Activated naive CD4-positive, alpha-beta T cell treated with anti-CD3 and anti-CD28 coated beads, Interleukin-2, amount 10 ng/mL, durations not matched to agents 7 days and 5 days (primary cell): ENCODE measurements around the gene OLAH.

Source experiments
- CTCF ChIA-PET: fragments of 350-600 bp; sonication (Branson Sonifier 250); formaldehyde crosslinking; loops from one replicate; lab custom pipeline; 2021; ENCODE audit warnings: antibody characterized with exemption; lab: Charles Lee
- DNase-seq: peaks from one replicate; pipeline ENCODE4 v3.0.0-alpha.2; 2020
- H3K27ac Mint-ChIP-seq: one replicate; pipeline ENCODE4 v1.8.0; 2021; ENCODE audit warnings: mild to moderate bottlenecking, moderate library complexity, mixed read lengths
- H3K27me3 Mint-ChIP-seq: one replicate; pipeline ENCODE4 v1.8.0; 2021; ENCODE audit warnings: mild to moderate bottlenecking, mixed read lengths
- H3K36me3 Mint-ChIP-seq: one replicate; pipeline ENCODE4 v1.8.0; 2021; ENCODE audit warnings: mixed read lengths
- H3K4me1 Mint-ChIP-seq: one replicate; pipeline ENCODE4 v1.8.0; 2021; ENCODE audit warnings: mixed read lengths
- H3K4me3 Mint-ChIP-seq: one replicate; pipeline ENCODE4 v1.8.0; 2021; ENCODE audit warnings: mild to moderate bottlenecking, moderate library complexity, mixed read lengths
- H3K9me3 Mint-ChIP-seq: one replicate; pipeline ENCODE4 v1.8.0; 2021; ENCODE audit warnings: mixed read lengths

Gene OLAH

GRCh38 chr10:15049533-15049932 is 5.8 kb downstream of the OLAH start:
- Mint-ChIP-seq H3K4me1 (peaks cover 19% of the 10 kb centered on the region), H3K4me3 (no peak overlapping the region), H3K27ac (no peak overlapping the region), H3K27me3 (peaks cover 5% of the 10 kb centered on the region), H3K9me3 (no peaks in the 10 kb centered on the region), H3K36me3 (peaks cover 6% of the 10 kb centered on the region)
- no peak for DNase-seq
- CTCF ChIA-PET: no interaction called here

- peaks cover 2% of the 10 kb centered on the region for H3K4me1 Mint-ChIP-seq
- CTCF ChIA-PET: no interaction called here
- H3K27me3 Mint-ChIP-seq: peaks cover 13% of the 10 kb centered on the region
- no peak overlapping the region for H3K27ac Mint-ChIP-seq
- peaks cover 1% of the 10 kb centered on the region for H3K36me3 Mint-ChIP-seq
- H3K9me3 Mint-ChIP-seq: no peaks in the 10 kb centered on the region
- H3K4me3 Mint-ChIP-seq: no peak overlapping the region
- DNase-seq: no peak
These were observed 8.4 kb downstream of the OLAH start for GRCh38 chr10:15052121-15052520.

- no peak overlapping the region for H3K27ac Mint-ChIP-seq
- DNase-seq: no peak
- no peak overlapping the region for H3K4me3 Mint-ChIP-seq
- no peaks in the 10 kb centered on the region for H3K4me1 Mint-ChIP-seq
- H3K27me3 Mint-ChIP-seq: peaks cover 16% of the 10 kb centered on the region
- H3K9me3 Mint-ChIP-seq: no peaks in the 10 kb centered on the region
- H3K36me3 Mint-ChIP-seq: peaks cover 1% of the 10 kb centered on the region
- CTCF ChIA-PET: no interaction called here
These were observed 9.3 kb downstream of the OLAH start for GRCh38 chr10:15053061-15053460.

- peaks cover 7% of the 10 kb centered on the region for H3K36me3 Mint-ChIP-seq
- no peaks in the 10 kb centered on the region for H3K4me1 Mint-ChIP-seq
- no peak overlapping the region for H3K4me3 Mint-ChIP-seq
- CTCF ChIA-PET: no interaction called here
- no peak for DNase-seq
- H3K27ac Mint-ChIP-seq: no peak overlapping the region
- peaks cover 8% of the 10 kb centered on the region for H3K9me3 Mint-ChIP-seq
- peaks cover 11% of the 10 kb centered on the region for H3K27me3 Mint-ChIP-seq
These were observed 14.9 kb downstream of the OLAH start for GRCh38 chr10:15058689-15059088.

- CTCF ChIA-PET: no interaction called here
- DNase-seq: no peak
- peaks cover 8% of the 10 kb centered on the region for H3K9me3 Mint-ChIP-seq
- peaks cover 8% of the 10 kb centered on the region for H3K27me3 Mint-ChIP-seq
- H3K36me3 Mint-ChIP-seq: peaks cover 7% of the 10 kb centered on the region
- H3K4me1 Mint-ChIP-seq: no peaks in the 10 kb centered on the region
- no peak overlapping the region for H3K4me3 Mint-ChIP-seq
- H3K27ac Mint-ChIP-seq: no peak overlapping the region
These were observed 16.2 kb downstream of the OLAH start for GRCh38 chr10:15059914-15060313.

- no peak overlapping the region for H3K4me3 Mint-ChIP-seq
- H3K27me3 Mint-ChIP-seq: peaks cover 8% of the 10 kb centered on the region
- H3K27ac Mint-ChIP-seq: no peak overlapping the region
- H3K9me3 Mint-ChIP-seq: peaks cover 10% of the 10 kb centered on the region
- peaks cover 3% of the 10 kb centered on the region for H3K4me1 Mint-ChIP-seq
- peaks cover 7% of the 10 kb centered on the region for H3K36me3 Mint-ChIP-seq
- no peak for DNase-seq
- CTCF ChIA-PET: no interaction called here
These were observed 16.9 kb downstream of the OLAH start for GRCh38 chr10:15060638-15061037.

- H3K9me3 Mint-ChIP-seq: peaks cover 2% of the 10 kb centered on the region
- CTCF ChIA-PET: interaction anchor here (1.6 kb wide), 1 partner anchor 100 kb away, joined by 3 read pairs; no protein-coding TSS in a partner anchor
- H3K27me3 Mint-ChIP-seq: peaks cover 6% of the 10 kb centered on the region
- no peaks in the 10 kb centered on the region for H3K36me3 Mint-ChIP-seq
- peaks cover 5% of the 10 kb centered on the region for H3K4me1 Mint-ChIP-seq
- no peak for DNase-seq
- H3K4me3 Mint-ChIP-seq: no peak overlapping the region
- H3K27ac Mint-ChIP-seq: no peak overlapping the region
These were observed 23.4 kb downstream of the OLAH start for GRCh38 chr10:15067154-15067553.

- peaks cover 2% of the 10 kb centered on the region for H3K9me3 Mint-ChIP-seq
- DNase-seq: no peak
- H3K4me1 Mint-ChIP-seq: peaks cover 5% of the 10 kb centered on the region
These were observed 25.1 kb downstream of the OLAH start for GRCh38 chr10:15068802-15069201.

GRCh38 chr10:15069230-15069629 is 25.5 kb downstream of the OLAH start:
- Mint-ChIP-seq H3K27me3 (peaks cover 6% of the 10 kb centered on the region), H3K9me3 (peaks cover 2% of the 10 kb centered on the region)

More at GRCh38 chr10:15068802-15069201, 25.1 kb downstream of the OLAH start:
- H3K27ac Mint-ChIP-seq: no peak overlapping the region
- H3K36me3 Mint-ChIP-seq: peaks cover 4% of the 10 kb centered on the region
- CTCF ChIA-PET: interaction anchor here (1.6 kb wide), 1 partner anchor 99 kb away, joined by 3 read pairs; no protein-coding TSS in a partner anchor
- H3K27me3 Mint-ChIP-seq: peaks cover 6% of the 10 kb centered on the region
- H3K4me3 Mint-ChIP-seq: no peak overlapping the region

GRCh38 chr10:15072358-15072757 is 28.6 kb downstream of the OLAH start:
- Mint-ChIP-seq H3K4me1 (no peaks in the 10 kb centered on the region), H3K4me3 (no peak overlapping the region), H3K27ac (no peak overlapping the region), H3K27me3 (peaks cover 3% of the 10 kb centered on the region), H3K36me3 (peaks cover 4% of the 10 kb centered on the region), H3K9me3 (no peaks in the 10 kb centered on the region)
- no peak for DNase-seq
- CTCF ChIA-PET: interaction anchor here (0.7 kb wide), 1 partner anchor 1420 kb away, joined by 4 read pairs; no protein-coding TSS in a partner anchor

More at GRCh38 chr10:15069230-15069629, 25.5 kb downstream of the OLAH start:
- CTCF ChIA-PET: no interaction called here
- no peak for DNase-seq
- peaks cover 4% of the 10 kb centered on the region for H3K36me3 Mint-ChIP-seq
- no peak overlapping the region for H3K4me3 Mint-ChIP-seq
- peaks cover 5% of the 10 kb centered on the region for H3K4me1 Mint-ChIP-seq
- no peak overlapping the region for H3K27ac Mint-ChIP-seq

- Mint-ChIP-seq H3K27ac (no peak overlapping the region), H3K4me3 (no peak overlapping the region), H3K4me1 (no peaks in the 10 kb centered on the region), H3K9me3 (no peaks in the 10 kb centered on the region), H3K36me3 (peaks cover 4% of the 10 kb centered on the region), H3K27me3 (no peaks in the 10 kb centered on the region)
- CTCF ChIA-PET: no interaction called here
- DNase-seq: no peak
These were observed 31.7 kb downstream of the OLAH start for GRCh38 chr10:15075421-15075820.

GRCh38 chr10:15083674-15084501 is 40.1 kb downstream of the OLAH start:
- Mint-ChIP-seq H3K4me1 (peaks cover 3% of the 10 kb centered on the region), H3K27ac (no peak overlapping the region), H3K9me3 (no peaks in the 10 kb centered on the region), H3K36me3 (no peaks in the 10 kb centered on the region), H3K4me3 (no peak overlapping the region), H3K27me3 (peaks cover 23% of the 10 kb centered on the region)
- CTCF ChIA-PET: no interaction called here
- DNase-seq: no peak

- CTCF ChIA-PET: no interaction called here
- peaks cover 3% of the 10 kb centered on the region for H3K4me1 Mint-ChIP-seq
- H3K27me3 Mint-ChIP-seq: peaks cover 23% of the 10 kb centered on the region
- no peak overlapping the region for H3K27ac Mint-ChIP-seq
- H3K9me3 Mint-ChIP-seq: no peaks in the 10 kb centered on the region
- no peaks in the 10 kb centered on the region for H3K36me3 Mint-ChIP-seq
- DNase-seq: no peak
- no peak overlapping the region for H3K4me3 Mint-ChIP-seq
These were observed 40.8 kb downstream of the OLAH start for GRCh38 chr10:15084502-15084922.

- CTCF ChIA-PET: no interaction called here
- peak within 1 kb of the TSS; percentile 71 for H3K4me3 Mint-ChIP-seq
- H3K27ac Mint-ChIP-seq: no peak within 1 kb of the TSS
- DNase-seq: peak; percentile 88
- peaks cover 3% of the 10 kb centered on the region for H3K4me1 Mint-ChIP-seq
- no peaks in the 10 kb centered on the region for H3K9me3 Mint-ChIP-seq
- H3K36me3 Mint-ChIP-seq: no peaks in the 10 kb centered on the region
- H3K27me3 Mint-ChIP-seq: peaks cover 47% of the 10 kb centered on the region
These were observed 44.9 kb downstream of the OLAH start, which contains the start of gene ACBD7 for GRCh38 chr10:15088428-15089261. TSS of gene ACBD7 (minus strand) at chr10:15088776. CDS start at chr10:15088728, 48 bp downstream.
